SK-N-MC (cell line): ENCODE results near the gene IMMP2L.

Experiments
- EZH2 ChIP-seq: fragments of 200-600 bp; sonication (generic); IDR thresholded peaks from one replicate; pipeline ENCODE4 v1.6.1; 2017; ENCODE audit warnings: antibody characterized with exemption
- FOXP2 ChIP-seq: optimal IDR thresholded peaks from 2 replicates; pipeline ENCODE3; 2011; ENCODE audit warnings: mild to moderate bottlenecking, moderate library complexity; ENCODE audit not compliant: insufficient read depth; ENCODE audit errors: extremely low read length, control extremely low read depth
- POLR2AphosphoS5 ChIP-seq: IDR thresholded peaks from 2 replicates; pipeline ENCODE4 v1.6.1; 2012; ENCODE audit warnings: mild to moderate bottlenecking, low read depth, low read length, borderline replicate concordance

GRCh38 chr7:111392294-111392693 lies 170.0 kb downstream of the IMMP2L start:
- TF ChIP-seq POLR2AphosphoS5 (no peak), EZH2 (no peak), FOXP2 (no peak)
